Ecto neural progenitor cell (in vitro differentiated cells): Measurements from ENCODE around the gene POGLUT3.

Experiments used
- DNase-seq: peaks from one replicate; pipeline ENCODE4 v3.0.0-alpha.2; 2018; ENCODE audit warnings: low spot score

Gene POGLUT3

DNA sequence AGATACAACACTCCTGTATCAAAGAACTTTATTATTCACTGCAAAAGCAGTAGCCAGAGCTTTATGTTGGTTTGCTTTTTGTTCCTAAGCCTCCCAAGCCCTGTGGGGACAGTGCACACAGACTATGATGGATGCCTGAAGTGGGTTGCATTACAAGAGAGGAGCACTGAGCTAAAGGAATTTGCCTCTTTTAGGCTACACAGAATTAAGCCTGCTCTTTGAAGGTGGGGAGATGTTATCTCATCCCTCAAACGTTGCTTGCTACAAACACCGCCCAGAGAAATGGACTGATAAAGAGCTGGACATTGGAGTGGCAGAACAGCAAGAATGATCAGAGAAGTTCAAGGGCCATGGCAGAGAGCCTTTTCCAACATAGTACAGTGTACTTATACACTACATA, 2.5 kb upstream of the POGLUT3 start:
- DNase-seq: no peak

DNA sequence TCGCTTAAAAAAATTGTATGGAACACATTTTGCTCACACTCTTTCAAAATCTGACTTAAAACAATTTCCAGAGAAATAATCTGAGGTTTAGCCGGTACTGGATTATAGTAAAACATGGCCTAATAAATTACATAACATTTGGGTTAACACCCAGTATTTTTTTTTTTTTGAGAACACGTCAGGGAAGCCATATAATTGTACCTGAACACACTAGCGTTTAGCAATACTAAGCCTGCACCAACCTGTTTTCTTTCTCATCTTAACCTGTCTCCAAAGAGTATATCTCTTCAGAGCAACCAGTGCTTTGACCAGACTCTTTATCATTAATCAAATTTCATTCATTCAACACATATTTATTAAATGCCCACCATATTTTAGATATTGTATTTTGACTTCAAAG, 2.0 kb upstream of the POGLUT3 start:
- DNase-seq: no peak

DNA sequence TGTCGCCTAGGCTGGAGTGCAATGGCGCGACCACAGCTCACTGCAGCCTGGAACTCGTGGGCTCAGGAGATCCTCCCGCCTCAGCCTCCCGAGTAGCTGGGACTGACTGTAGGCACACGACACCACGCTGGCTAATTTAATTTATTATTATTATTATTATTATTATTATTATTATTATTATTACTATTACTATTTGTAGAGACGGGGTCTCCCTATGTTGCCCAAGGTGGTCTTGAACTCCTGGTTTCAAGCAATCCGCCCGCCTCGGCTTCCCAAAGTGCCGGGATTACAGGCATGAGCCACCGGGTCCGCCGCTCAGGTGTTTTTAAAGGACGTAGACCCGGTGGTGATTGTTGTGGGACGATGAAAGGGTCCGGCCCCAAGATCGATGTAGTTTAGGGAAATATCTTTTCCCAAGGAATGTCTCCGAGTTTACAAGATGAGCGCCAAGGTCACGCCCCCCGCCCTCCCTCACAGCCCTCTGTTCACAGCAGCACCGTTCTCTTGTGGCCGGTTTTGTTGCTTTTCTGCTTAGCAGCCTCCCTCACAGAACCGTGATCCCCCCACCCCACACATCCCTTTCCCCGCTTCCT, 728 bp upstream of the POGLUT3 start:
- DNase-seq: no peak

DNA sequence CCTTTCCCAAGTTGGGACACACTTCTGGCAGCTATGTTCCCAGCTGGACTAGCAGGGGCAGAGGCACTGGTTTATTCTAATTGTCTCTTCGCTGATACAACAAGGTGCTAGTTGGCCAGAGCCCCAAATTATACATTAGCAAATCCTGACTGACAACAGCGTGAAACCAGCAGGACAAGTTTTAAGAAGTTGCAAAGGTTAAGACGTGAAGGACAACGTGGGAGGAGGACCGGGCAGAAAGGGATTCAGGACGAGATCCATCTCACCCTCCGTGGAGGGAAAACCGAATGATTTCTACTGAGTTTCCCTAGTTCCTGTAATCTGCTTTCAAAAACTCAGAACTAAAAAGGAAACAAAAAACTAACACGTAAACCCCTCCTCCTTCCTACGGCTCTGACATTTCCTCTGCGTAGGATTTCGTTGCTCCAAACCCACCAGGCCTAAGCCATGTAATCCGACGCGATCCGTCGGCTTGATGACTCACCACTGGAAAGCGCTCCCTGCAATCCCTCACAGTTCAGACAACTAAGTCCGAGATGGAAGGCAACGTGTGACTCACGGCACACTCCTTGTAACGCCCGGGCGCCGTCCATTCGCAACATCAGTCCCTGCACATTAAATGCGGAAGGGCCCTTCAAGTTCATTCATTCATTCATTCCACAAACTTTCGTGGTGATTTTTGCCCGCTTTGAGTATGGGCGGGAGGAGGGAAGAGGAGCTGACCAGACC, 703 bp downstream of the POGLUT3 start:
- DNase-seq: peak; percentile 81

DNA sequence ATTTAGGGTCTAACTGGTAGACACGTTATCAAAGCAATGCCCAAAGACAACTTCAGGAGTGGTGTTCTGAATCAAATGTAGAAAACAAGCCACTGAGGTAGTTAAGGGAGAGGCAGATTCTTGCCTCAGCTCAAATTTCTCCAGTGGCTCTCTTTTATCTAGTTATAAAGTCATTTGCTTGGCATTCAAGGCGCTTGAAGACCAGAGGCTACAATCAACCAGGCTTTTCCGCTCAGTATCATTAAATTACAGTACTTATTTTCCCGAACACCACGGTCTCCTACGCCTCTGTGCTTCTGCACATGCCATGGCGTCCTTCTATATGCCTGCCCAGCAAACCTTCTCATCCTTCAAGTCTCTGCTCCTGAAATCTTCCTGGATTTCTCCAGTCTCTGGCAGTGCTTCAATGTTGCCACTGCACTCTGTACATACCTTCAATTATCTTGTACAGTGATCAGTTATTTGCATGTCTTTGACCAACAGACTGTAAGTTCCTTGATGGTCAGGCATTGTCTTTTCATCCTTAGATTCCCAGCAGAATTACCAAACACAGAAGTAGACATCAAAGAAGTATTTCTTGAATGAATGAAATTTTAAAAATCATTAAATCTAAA, 1.4 kb downstream of the POGLUT3 start:
- no peak for DNase-seq

DNA sequence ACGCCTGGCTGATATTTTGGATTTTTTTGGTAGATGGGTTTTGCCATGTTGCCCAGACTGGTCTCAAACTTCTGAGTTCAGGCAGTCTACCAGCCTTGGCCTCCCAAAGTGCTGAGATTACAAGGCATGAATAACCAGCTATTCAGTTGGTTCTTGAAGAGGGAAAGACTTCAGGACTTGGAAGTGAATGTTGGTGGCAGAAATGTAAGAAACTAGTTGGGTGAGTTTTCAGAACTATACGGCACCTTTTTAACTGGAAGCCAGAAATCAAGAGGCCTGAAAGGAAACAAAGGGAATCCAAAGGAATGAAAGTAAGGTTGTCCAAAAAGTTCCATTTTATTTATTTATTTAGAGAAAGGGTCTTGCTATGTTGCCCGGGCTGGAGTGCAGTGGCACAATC, 2.9 kb downstream of the POGLUT3 start:
- no peak for DNase-seq

DNA sequence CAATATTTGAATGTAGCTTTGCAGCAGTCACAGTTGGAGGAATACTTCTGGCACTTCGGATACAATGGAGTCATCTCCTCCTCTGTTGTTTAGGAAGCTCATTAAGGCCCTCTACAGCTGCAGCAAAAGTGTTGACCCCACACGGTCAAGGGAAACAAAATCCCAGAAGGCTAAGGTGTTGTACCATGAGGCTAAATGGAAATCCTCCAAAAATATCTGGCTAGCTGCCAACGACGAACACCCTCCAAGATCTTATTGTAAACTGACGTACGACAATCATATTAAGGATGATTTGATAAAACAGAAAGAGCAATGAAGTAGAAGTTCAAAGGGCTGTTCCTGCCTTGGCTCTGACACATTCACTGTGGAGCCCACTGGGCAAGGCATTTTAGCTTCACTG, 4.0 kb downstream of the POGLUT3 start:
- no peak for DNase-seq

DNA sequence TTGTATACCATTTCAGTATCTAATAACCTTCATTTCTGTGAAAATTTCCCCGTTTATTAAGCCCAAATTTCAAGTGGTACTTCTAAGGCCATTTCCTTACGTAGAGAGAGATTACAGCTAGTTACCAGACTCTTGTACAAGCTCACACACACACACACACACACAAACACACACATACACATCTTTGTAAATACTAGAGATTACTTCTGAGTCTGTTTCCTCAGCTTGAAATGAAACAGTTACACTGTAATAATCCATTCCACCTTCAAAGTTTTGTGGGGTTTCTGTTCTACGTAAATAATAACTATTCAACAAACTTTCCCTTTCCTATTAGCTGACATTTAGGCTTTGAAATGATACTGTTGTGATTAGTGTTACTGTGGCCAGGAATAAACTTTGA, 6.2 kb downstream of the POGLUT3 start:
- DNase-seq: no peak

DNA sequence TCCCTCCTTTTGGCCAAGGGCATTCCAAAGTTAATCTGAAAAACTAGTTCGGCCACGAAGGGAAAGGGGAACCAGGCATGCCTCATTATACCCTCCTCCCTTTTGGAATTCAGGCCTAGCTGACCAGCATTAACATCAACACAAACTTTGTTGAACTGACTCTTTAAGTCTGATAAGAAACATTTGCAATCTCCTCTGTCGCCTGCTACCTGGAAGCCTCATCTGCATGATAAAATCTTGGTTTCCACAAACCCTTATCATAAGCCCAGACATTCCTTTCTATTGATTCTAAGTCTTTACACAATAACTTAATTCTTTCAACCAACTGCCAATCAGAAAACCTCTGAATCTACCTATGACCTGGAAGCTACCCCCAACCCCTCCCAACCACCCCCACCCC, 11.4 kb downstream of the POGLUT3 start:
- DNase-seq: no peak

DNA sequence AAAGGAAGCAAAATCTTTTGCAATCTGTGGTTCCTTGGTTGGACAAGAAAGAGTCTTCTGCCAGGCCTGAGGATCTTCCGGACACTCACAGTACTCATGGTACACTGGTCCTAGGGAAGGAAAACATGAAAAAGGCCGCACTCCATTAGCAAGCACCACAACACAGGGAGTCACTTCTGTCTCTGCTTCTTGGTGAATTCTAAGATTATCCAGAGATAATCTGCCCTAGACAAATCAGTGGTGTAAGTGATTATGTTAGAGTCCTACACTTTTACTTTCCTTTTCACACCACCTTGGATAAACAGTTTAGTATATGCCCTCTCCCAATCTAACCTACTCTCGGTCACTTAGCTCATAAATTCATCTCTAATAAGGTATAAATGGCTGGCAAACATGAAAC, 11.9 kb downstream of the POGLUT3 start:
- no peak for DNase-seq

DNA sequence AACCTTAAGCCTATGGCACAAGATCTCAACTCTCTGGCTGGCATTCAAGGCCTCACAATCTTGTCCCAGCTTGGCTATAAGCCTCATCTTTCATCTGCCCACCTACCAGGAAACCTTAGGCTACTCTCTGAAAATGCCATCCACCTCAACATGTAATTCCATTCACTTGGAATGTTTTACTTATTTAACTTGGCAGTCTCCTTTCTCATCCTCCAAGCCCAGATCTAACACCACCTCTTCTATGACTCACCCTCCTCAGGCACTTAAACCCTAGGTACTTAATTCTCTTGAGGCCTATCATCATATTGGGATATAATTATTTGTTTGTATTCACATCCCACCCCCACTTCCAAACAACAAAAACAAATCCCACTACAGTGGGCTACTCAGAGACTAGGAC, 15.0 kb downstream of the POGLUT3 start:
- no peak for DNase-seq

DNA sequence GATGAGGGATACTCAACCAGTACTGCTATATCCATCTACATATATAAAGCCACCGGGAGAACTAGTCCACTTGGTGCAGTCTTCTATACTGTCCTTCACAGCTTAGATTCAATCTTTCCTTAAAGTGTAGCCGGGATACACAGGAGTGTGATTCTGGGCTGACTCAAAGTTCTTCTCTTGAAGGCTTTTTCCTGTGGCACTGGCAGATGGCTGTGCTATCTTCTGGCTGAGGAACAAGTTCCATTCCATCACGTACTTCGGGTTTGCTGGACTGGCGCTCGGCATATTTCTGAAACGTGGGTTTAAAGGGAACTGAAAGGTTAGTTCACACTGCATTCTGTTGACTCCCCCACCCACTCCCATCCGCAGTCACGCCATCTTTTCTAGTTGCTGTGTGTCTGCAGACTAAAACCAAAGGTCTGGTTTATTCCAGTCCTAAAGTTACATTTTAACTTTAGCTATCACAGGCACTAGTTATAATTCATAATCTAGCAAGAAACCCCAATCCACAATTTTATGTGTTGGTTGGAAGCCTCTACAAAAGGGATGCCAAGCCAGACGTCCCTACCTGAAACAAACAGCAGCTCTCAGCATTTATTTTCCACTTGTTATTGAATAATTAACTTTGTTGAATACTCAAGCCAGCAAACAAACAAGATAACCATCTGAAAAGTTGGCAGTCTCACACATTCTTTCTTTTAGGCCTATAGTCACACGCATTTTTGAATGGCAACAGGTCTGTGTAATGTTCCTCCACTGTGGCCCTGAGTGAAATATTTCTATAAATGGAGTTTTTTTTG, 23.3 kb downstream of the POGLUT3 start:
- no peak for DNase-seq

DNA sequence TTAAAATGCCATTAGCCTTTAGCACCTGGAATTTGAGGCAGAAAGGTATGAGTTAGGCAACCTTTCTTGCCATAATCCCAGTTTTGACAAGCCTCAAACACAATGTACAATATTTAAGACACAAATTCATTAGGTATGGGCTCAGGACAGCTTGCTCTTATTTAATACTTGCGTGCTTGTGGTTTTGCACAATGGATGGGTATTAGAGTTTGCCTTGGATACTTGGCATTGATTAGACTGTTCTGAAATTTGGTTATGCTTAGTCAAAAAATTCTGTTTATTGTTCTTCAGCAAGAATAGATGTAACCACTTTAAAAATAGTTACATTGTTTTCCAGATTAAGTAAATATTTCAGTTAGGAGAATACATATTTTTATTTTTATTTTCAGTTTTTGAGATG, 25.5 kb downstream of the POGLUT3 start:
- DNase-seq: no peak

DNA sequence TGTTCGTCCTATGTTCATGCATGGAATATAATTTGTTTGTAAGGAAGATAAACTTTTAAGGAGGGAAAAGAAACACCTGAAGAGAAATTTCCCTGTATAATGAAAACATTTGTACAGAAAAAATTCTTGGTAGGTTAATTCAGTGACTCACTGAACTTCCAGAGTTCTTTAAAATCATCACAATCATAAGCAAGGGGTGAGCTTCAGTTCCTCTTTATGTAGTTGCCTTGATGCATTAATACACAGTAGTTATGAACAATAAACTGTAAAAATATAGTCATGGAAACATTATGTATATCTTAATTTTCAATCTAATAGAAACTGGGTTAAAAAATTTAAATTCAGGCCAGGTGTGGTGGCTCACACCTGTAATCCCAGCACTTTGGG, 29.7 kb downstream of the POGLUT3 start:
- no peak for DNase-seq

DNA sequence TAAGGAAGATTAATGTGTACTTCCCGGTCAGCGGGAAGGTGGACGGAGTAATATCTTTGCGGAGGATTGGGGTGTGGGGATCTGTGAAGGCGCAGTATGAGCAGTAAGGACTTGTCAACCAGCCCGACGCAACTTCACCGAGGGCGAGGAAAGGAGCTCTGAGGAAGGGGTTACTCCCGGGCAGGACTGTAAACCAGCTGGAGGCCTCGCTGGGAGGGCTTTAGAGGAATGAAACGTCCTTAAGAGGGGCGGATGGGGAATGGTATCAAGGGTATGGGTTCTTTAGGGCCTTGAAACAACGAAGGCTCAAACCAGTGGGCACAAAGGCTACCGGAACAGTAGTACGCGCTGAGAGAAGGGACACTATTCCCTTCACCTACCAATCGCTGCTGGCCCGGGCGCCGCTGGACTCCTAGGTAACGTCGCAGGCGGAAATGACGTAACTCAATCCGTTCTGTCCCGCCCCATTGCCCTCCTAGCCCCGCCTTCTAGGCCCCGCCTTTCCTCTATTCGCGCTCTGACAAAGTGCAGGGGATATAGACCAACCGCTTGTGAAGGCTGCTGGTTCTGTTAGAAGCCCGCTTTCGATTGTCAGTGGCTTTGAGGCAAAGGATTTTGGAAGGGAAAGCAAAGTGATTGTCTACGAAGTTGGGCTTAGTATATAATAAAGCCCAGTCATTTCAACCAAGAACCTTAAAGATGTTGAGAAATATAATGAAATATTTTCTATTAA, 30.9 kb downstream of the POGLUT3 start, which contains the start of gene C11orf65:
C11orf65 (minus strand) TSS at position 439 of the 733 bp plus-strand sequence. CDS start 5,970 bp downstream, outside the sequence.
- peak; percentile 96 for DNase-seq

DNA sequence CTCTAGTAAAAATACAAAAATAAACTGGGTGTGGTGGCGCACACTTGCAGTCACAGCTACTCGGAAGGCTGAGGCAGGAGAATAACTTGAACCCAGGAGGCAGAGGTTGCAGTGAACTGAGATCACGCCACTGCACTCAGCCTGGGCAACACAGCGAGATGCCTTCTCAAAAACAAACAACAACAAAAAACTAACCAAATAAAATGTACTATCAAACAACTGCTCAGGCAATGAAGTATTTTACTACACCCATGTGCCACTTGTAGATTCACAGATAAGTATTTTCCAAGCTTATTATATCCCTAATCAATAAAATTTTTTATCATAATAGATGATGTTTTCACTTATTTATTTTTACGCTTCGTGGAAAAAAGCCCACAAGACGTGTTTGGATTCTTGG, 31.8 kb downstream of the POGLUT3 start:
- DNase-seq: no peak

DNA sequence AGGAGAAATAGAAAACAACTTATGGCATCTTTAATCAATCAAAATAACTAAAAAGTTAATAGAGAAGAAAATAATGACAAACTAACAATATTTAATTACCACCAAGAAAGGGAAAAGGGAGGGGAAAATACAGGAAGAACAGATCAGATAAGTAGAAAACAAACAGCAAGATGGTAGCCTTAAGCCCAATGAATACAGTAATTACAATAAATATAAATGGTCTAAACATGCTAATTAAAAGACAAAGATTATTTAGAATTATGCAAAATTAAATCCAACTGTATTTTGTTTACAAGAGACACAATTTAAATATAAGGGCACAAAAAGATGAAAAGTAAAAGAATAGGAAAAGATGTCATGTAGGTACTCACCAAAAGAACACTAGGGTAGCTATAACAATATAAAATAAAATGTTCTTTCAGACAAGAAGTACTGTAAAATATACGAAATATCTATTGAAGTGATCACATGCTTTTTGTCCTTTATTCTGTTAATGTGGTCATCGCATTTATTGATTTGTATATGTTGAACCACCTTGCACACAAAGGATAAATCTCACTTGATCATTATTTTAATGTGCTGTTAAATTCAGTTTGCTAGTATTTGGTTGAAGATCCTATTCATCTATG, 44.9 kb downstream of the POGLUT3 start:
- DNase-seq: no peak
